Activated effector memory CD4-positive, alpha-beta T cell treated with anti-CD3 and anti-CD28 coated beads, Interleukin-2, amount 50 U/mL, for 16 hours (primary cell): ENCODE results near the gene LMTK2.
"Not testable (repeated sequence)": the region's sequence is repeated elsewhere in the genome, so short reads cannot be mapped to it uniquely, and the experiment has no call there.

Experiments
- DNase-seq: peaks from one replicate; pipeline ENCODE4 v3.0.0-alpha.2; 2020

LMTK2 gene

DNA sequence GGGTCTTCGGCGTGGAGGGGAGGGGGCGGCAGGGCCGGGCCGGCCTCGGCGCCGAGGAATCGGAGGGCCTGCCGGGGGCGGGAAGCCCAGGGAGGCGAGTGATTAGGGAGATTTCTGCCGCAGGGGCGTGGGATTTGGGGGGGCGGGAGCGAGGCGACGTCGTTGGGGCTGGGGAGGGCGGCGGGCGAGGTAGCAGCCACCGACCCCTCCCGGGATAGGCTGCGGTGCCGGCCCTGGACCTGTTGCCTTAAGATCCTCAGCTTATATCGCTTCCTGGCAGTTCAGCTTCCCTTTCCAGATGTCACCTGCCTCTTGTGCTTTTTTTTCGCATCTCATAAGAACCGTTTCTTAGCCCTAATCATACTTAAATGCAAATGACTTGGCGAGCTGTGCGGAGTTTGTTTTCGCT, 655 bp downstream of the LMTK2 start:
- DNase-seq: no peak

DNA sequence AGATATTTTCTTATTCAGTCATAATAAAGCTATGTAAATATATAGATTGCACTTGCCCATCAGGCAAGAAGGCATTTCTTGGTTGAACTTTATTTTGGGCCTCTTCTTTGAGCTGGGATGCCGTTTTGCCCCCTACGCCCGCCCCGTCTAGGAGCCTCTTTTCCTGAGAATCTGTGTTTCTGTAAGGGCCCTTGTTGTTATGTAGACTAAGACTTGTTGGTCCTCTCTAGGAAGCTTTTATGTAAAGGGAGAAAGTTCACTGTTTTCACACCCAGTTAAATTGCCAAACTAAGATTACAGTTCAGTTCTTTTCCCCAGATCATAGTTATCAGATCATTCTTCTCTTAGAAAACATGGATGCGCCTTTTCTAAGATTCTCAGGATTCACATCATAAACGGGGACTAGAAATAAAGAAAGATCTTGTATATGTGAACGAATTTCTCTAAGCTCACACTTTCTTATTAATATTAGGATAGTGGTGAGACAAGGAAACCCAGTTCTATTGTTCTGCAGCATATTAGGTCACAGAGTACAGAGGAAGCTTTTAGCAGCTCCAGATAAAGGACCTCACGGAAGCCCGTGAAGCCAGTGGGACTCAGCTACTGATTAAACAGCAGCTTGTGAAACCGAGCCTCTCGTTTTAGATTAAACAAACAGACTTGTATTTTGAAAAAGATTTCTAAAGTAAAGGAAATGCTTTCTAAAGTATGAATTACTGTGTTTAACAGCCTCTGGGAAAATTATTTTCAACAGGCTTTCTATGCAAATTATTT, 3.8 kb downstream of the LMTK2 start:
- no peak for DNase-seq

DNA sequence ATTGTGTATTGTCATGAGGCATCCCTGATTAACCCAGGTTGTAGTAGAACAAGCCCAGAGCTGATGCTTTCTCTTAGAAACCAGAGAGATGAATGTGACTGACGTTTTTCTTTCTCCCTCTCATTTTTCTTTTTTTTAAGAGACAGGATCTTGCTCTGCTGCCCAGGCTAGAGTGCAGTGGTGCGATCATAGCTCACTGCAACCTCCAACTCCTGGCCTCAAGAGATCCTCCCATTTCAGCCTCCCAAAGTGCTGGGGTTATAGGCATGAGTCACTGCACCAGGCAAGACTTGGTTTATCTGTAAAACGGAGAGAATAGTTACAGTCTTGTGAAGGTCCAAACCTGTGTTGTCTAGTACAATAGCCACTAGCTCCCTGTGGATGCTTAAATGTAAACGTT, 5.4 kb downstream of the LMTK2 start:
- DNase-seq: no peak

DNA sequence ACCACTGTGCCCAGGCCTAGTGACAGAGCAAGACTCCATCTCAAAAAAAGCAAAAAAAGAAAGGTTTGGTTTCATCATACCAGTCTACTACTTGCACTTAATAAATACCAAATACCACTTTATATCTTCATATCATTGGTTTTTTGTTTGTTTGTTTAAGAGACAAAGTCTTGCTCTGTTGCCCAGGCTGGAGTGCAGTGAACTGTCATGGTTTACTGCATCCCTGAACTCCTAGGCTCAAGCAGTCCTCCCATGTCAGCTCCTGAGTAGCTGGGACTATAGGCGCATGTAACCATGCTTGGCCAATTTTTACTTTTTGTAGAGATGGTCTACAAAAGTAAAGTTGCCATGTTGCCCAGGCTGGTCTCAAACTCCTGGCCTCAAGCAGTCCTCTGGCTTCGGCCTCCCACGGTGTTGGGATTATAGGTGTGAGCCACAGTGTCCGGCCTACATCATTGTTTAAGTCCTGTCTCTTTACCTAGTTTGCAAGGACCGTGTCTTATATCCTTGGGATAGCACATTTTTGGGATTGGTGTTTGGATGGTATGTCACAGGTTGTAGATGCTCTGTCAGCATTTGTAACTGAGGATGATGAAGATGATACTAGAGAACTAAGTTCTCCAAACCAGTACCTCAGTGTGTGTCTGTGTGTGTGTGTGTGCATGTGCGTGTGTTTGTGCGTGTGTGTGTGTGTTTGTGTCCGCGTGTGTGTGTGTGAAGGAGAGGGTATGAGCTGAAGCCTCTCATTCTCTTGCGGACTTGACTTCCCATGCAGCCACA, 9.3 kb downstream of the LMTK2 start:
- no peak for DNase-seq

DNA sequence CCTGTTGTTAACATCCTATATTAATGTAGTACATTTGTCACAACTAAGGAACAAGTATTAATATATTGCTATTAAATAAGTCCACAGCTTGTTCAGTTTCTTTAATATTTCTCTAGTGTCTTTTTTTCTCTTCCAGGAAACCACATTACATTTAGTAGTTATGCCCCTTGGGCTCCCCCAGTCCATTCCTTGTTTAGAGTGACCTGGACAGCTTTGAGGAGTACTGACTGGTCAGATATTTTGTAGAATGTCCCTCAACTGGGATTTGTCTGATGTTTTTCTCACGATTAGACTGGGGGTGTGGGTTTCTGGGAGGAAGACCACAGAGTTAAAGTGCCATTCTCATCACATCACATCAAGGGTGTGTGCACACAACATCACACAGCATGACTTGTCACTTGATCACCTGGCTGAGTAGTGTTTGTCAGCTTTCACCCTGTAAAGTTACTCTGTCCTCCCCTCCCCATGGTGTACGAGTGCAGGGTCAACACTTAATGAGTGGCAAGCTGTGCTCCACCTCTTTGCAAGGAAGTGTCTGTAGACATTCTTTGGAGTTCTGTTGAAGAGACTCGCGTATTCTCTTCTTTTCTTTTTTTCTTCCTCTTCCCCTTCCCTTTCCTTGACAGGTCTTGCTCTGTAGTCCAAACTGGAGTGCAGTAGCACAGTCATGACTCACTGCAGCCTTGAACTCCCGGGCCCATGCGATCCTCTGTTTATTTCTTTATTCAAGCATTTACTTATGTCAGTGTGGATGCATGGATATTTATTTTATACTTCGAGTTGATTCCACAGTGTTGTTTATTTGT, 10.2 kb downstream of the LMTK2 start:
- no peak for DNase-seq

DNA sequence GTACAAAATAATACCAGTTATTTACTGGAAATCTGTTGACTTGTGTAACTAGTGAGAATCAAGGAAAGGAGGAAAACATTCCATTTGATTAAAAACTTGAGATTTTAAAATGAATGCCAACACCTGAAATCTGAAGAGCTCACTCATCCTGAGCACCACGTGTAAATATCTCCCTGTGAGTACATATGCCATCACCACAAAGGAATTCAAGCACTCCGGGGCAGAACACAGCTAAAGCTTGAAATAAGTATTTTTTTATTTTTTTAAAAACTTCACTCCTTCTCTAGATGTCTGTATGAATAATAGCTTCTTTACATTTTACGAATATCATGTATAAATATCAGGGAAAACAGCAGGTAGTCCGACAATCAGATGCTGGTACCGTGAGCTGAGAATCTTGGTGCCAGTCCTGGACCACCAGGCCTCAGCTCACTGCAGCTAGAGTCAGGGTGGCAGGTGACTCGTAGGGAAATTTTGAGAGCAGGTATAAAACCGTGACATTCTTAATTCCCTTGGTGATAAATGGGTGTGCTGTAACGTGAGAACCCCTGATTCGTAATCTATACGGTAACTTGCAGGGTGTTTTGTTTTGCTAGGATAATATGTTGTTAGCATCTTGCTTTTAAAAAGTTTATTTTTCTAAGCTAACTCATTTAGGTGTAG, 12.7 kb downstream of the LMTK2 start:
- no peak for DNase-seq

DNA sequence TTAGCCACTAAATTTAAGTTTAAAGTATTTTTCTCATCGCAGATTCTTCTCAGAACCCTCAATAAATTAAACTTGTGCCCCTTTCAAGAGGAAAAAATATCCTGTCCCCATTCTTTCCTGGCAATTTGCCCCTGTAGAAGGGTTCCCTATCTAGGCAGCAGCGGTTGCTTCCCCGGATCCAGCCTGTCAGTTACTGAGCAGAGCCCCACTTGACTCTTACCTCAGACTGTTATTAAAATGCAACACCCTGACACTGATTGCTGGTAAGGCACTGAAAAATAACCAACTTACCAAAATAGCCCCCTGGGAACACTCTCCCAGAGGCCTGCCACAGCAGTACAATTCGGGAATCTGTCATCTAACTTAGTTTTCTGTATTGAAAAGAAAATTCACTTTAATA, 13.9 kb downstream of the LMTK2 start:
- no peak for DNase-seq

DNA sequence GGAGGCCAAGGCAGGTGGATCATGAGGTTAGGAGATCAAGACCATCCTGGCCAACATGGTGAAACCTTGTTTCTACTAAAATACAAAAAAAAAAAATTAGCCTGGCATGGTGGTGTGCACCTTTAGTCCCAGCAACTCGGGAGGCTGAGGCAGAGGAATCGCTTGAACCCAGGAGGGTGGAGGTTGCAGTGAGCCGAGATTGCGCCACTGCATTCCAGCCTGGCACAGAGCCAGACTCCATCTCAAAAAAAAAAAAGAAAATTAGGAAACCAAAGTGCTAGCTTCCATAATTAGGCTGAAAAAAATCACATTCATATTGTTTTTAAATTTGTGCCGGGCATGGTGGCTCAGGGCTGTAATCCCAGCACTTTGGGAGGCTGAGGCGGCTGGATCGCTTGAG, 14.7 kb downstream of the LMTK2 start:
- DNase-seq: not testable (repeated sequence)

DNA sequence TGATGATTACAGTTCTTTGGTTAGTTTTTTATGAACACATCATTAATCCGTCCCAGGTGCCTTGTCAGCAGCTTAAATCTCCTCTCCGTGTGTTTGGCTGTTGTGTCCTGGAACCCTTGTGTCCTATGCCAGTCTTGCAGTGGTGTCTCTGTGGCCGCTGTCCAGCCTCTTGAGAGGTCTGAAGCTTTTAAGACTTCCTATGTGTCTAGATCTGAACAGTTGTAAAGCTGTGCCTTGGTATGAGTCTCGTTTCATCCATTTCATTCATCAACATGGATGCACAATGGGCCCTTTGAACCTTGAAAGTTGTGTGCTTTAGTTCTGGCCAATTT, 16.7 kb downstream of the LMTK2 start:
- no peak for DNase-seq

DNA sequence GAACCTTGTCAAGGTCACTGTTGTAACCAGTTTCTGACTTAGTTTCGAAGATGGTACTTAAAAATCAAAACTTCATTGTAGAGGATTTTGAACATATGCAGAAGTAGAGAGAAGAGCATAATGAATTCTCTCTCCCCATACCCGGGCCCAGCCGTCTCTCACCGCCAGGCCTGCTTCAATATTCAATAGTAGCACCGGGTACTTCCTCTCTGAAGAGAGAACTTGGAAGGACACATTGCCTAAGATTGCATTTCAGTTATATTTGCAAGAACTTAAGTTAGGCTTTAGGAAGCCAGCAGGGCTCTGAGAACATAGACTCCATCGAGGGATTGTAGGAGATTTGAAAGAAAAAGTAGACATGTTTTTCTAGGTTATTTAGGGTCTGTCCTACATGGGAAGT, 19.1 kb downstream of the LMTK2 start:
- DNase-seq: no peak

DNA sequence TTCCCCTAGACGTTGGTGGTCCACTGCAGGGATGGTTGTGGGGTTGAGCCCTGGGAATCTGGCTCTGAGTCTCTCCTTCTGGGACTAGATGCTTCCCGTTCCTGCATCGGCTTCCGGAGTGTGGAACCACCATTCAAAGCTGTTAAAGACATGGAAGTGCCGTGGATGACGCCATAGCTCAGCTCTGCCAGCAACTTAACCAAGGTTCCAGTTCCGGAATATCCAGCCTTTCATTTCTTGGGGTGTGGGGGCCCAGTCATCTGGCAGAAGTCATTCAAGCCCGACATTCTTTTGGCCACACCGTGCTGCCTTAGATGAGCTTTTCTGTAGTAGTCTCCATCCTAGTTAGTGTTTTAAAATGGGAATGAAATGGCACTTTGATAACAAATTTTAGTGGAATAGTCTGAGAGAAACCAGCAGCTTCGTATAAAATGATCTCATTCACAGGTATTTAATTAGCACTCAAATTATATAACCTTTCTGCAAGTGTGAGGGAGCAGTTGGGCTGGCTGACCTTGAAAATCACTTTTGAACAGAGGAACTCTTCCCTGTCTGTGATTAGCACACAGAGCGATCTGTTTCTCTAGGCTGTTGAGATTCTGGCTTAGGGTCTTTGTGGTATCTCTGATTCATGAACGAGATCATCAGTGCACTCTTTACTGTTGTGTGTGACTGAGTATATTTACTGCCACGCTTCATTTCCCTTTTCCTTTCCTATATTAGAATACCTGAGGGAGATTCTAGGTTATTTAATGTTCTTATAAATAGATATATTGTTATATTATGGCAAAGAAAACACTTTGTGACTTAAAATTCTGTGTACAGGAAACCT, 19.9 kb downstream of the LMTK2 start:
- DNase-seq: no peak

DNA sequence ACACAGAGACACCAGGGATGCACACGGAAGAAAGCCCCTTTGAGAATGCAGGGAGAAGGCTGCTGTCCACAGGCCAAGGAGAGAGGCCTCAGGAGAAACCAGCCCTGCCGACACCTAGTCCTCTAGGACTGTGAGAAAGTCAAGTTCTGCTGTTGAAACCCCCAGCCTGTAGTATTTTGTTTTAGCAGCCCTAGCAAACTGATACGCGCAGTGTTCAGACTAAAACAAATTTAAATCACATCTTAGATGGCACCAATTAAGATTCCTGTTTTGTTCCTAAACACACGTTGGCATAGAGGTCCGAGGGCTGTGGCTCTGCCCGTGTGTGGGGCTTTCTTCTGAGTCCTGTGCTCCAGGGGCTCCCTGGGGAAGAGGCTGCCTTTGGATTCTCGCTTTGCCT, 21.7 kb downstream of the LMTK2 start:
- DNase-seq: no peak

DNA sequence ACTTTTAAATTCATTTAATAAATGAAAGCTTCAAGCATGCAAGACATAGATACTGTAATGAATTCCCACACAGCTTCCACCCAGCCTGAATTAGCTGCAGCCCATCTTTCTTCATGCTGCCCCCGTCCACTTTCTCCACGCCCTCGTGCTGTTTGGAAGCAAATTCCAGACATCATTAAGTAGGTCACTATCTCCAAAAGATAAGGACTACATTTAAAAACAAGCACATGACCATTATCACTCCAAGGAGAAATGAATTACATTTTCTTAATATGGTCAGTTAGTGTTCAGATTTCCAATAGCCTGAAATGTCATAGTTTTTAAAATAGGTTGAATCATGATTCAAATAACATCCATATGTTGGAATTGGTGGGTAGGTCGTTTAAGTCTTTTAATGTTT, 24.3 kb downstream of the LMTK2 start:
- DNase-seq: no peak

DNA sequence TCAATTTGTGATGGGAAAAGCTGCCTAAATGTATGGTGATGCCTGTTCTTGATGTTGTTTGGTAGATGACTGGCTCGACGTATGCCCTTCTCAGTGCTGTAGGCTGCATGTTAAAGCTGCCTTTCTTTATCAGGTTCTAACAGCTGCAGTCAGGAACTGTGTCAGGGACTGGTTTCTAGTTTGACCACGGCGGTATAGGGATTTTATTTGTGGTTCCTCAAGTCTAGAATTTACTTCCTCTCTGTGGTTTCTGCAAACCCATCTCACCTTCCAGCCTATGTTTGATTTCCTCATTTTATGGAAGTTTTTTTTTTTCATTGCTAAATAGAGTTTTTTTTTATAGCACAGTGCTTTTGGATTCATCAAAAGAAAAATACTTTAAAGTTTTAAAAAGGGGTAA, 26.5 kb downstream of the LMTK2 start:
- DNase-seq: no peak

DNA sequence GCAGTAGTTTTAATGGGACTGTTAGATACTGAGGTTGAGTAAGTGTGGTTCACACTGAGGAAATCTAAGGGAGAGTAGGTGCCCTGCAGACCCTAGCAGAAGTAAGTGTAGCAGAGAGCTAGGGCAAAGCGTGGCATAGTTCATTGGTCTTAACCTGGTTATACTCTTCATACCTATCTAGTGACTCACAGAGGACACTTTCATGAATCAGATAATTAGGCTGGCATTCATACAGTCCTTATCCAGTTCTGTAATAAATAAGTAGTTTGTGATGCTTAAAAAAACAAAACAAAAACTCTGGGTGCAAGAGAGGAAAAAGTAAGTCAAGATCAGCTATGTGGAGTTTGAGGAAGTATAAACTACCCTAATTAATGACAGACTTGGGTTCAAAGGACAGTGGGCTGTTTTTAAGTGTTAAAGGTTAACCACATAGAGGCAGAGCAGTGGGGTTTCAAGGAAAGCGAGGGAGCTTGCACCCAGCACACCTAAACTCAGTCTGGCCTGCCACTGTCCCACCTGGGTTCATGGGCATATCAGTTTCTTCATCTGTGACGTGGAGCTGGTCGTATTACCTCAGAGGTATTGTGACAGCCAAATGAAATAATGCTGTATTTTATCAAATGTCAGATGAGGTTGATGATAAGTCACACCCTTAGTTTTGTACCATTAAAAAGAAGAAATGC, 27.1 kb downstream of the LMTK2 start:
- DNase-seq: no peak

DNA sequence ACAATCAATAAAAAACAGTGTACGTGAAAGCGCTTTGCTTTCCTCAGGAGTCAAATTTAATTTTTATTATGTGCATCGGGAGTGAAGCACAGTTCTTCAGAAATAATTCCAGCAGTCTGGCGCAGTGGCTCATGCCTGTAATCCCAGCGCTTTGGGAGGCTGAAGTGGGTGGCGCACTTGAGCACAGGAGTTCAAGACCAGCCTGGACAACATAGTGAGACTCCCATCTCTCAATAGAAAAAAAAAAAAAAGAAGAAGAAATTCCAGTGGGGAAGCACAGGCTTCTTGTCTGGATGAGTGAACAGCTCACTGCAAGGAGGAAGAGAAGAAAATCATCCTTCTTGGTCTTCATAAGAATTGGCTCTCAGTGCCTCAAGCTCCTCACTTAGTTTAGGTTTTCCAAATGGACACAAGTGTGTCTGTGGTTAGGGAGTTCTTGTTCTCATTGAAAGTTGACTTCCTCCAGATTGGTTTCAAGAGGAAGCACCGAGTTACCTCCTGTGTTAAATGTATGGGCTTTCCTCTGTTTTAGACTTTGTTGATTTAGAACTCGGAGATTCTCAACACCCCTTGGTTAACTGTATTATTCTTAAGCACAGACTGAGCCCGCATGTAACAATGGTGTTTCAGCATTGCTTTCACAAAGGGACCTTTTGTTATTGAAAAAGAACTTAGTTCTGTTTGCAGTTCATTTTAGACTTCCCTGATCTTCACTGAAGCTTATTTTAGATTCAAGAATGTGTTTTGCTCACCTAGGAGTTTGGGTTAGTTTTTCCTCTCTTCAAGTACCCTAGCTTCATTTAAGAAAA, 28.0 kb downstream of the LMTK2 start:
- no peak for DNase-seq

DNA sequence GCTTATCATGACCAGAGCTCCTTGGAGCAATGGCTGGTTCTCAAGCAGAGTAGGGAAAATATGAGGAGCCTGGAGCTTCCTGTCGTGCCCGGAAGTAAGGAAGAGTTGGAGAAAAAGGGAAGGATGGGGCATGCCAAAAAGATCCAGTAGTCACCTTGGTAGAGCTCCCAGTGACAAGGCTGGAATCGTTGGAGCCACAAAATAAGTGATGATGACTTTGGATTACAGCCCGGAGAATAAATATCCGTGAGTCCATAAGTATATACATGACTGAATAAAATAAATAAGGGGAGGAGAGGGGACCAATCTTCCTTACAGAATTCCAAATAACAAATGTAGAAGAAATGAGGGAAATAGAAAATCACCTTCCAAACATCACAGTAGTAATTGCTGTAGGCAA, 29.3 kb downstream of the LMTK2 start:
- DNase-seq: no peak

DNA sequence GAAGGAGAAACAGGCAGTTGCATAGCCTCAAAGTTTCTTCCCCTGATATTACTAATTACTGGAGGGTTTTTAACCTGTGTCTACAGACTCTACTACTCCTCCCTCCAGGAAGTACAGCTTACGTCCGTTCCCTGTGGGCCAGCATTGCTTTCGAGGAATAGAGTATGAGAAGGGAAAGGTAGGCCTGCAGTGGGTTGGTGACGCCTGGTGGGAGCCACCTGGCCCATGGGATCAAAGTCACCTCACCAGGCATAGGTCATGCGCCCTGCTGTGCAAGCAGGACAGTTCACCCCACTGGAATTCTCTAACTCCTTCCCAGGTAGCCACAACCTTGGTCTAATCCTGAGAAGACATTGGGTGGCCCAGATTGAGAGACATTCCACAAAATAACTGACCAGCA, 29.8 kb downstream of the LMTK2 start:
- DNase-seq: no peak

DNA sequence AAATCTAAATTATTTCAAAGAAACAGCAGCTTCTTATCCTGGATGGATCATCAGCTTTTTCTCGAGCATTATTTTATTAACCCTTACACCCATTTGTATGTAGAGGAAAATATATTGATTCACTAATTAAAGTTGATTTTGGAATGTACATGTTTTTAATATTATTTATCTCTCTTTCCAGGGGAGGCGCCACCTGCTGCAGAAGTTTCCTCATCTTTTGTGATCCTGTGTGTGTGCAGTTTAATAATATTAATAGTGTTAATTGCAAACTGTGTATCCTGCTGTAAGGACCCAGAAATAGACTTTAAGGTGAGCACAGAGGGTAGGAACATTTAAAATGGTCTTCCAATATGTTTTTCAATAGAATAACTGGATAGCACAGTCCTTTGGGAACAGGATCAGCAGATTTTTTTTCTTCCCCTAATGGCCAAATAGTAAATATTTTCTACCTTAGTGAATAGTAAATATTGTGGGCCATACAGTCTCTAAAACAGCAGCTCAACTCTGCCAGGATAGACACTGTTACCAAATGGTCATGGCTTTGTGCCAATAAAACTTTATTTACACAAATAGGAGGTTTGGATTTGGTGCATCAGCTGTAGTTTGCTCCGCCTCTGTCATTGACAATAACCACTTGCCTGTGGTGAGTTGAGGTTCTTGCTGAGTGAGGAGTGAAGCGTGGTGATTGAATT, 30.6 kb downstream of the LMTK2 start:
- DNase-seq: no peak

DNA sequence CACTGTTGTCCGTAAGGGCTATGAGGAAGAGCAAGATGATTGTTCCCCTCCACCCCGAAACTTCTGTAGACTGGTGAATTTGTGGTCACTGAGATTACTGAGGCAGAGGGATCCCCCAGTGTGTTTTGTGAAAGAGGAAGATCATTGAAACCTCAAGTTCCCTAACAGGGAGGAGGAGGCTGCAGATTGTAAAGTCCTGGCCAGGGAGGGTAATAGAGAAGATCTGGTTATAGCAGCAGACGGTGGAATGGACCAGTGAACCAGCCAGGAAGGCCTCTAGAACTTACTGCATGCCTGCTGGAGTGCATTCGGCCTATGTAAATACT, 31.1 kb downstream of the LMTK2 start:
- no peak for DNase-seq
